Endodermal cell (in vitro differentiated cells): Measurements from ENCODE around the gene USP54. TPM values are rescaled to one million over a fixed set of nuclear protein-coding genes. Genes with fewer than 3 reads are reported as not detected.
A peak's percentile ranks its signal among the peaks of the same experiment; 100 is the strongest.

ENCODE experiments used
- DNase-seq: peaks from one replicate; pipeline ENCODE4 v3.0.0-alpha.2; 2017
- H3K27ac ChIP-seq: 2 replicates; pipeline ENCODE4 v1.5.1; 2013; ENCODE audit warnings: mild to moderate bottlenecking, low read depth, low read length, moderate library complexity
- H3K27me3 ChIP-seq: 2 replicates; pipeline ENCODE4 v1.6.1; 2013; ENCODE audit warnings: mild to moderate bottlenecking, low read length, moderate library complexity; ENCODE audit not compliant: insufficient read depth, control insufficient read depth, poor library complexity, severe bottlenecking
- H3K36me3 ChIP-seq: 2 replicates; pipeline ENCODE4 v1.7.0; 2013; ENCODE audit warnings: mild to moderate bottlenecking, low read length, moderate library complexity; ENCODE audit not compliant: control insufficient read depth, insufficient read depth
- H3K4me1 ChIP-seq: one replicate; pipeline ENCODE4 v1.7.0; 2013; ENCODE audit warnings: low read length; ENCODE audit not compliant: control insufficient read depth, insufficient read depth
- H3K4me3 ChIP-seq: 2 replicates; pipeline ENCODE4 v1.5.1; 2013; ENCODE audit warnings: mild to moderate bottlenecking, low read length, moderate library complexity
- H3K9ac ChIP-seq: 2 replicates; pipeline ENCODE4 v1.6.1; 2013; ENCODE audit warnings: mild to moderate bottlenecking, low read length, moderate library complexity; ENCODE audit not compliant: poor library complexity, severe bottlenecking; ENCODE audit errors: extremely low read depth
- H3K9me3 ChIP-seq: 2 replicates; pipeline ENCODE4 v1.6.1; 2013; ENCODE audit warnings: mild to moderate bottlenecking, low read length, moderate library complexity; ENCODE audit not compliant: control insufficient read depth
- H3K27ac Mint-ChIP-seq: 2 replicates; pipeline ENCODE4 v1.8.0; 2020; ENCODE audit warnings: mixed read lengths
- H3K27me3 Mint-ChIP-seq: 2 replicates; pipeline ENCODE4 v1.8.0; 2021; ENCODE audit warnings: mild to moderate bottlenecking, mixed read lengths; ENCODE audit not compliant: insufficient read depth
- H3K36me3 Mint-ChIP-seq: 2 replicates; pipeline ENCODE4 v1.8.0; 2020; ENCODE audit warnings: low read depth, mixed read lengths
- H3K4me1 Mint-ChIP-seq: 2 replicates; pipeline ENCODE4 v1.8.0; 2020; ENCODE audit warnings: mixed read lengths
- H3K4me3 Mint-ChIP-seq: 2 replicates; pipeline ENCODE4 v1.8.0; 2020; ENCODE audit warnings: mild to moderate bottlenecking, moderate library complexity, mixed read lengths
- H3K9me3 Mint-ChIP-seq: 2 replicates; pipeline ENCODE4 v1.8.0; 2020; ENCODE audit warnings: mild to moderate bottlenecking, mixed read lengths
- CTCF ChIP-seq: fragments of 200-600 bp; sonication (generic); conservative IDR thresholded peaks from 2 replicates; pipeline ENCODE4 v1.5.0; 2021; ENCODE audit warnings: antibody characterized with exemption, mild to moderate bottlenecking
- WGBS, 2 experiments: methylation state at CpG; one replicate each; pipeline versions ENCODE4 v1.1.5 to v1.1.7; 2013; ENCODE audit warnings: missing lambda C conversion rate in 2 of 2, mixed read lengths in 1 of 2; ENCODE audit not compliant: insufficient coverage in 1 of 2, insufficient read length in 1 of 2; 5-methylcytosine and 5-hydroxymethylcytosine counted together
- total RNA-seq, 2 donors: library from RNA; stranded (reverse); fragmentation: NEBNext Ultra II Directional in 1 of 2; extraction: Animal tissue kit (Norgen Biotek cat#: 25700) in 1 of 2; gene quantifications; 2 replicates in 1 of 2; 3 replicates in 1 of 2; pipeline ENCODE4 v1.2.1, GENCODE V29; 2021

USP54 gene
- total RNA-seq, 2 donors from 2014 or later = 89.5 to 110 TPM

DNA sequence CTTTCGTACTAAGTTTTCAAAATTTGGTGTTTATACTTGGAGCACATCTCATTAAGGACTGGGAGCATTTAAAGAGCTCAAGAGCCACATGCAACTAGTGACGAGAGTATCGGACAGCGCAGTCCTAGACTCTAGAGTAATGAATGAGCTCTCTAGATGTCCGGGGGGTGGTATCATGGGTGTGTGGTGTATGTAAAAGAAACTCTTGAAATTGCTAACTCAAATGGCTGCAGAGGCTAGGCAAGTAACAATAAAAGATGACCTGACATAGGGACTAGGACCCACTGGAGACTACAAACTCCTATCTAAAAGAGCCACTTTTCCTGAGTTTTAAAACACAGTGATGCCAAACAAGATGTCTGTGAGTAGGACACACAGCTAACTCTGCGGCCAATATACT, 36.2 kb upstream of the USP54 start:
- H3K9me3 ChIP-seq = no peaks in the 10 kb centered on the region
- DNase-seq = no peak
- Mint-ChIP-seq H3K36me3 (no peaks in the 10 kb centered on the region), H3K27ac (no peak overlapping the region), H3K4me1 (peaks cover 14% of the 10 kb centered on the region), H3K27me3 (no peaks in the 10 kb centered on the region), H3K4me3 (peak overlapping the region; percentile 89), H3K9me3 (no peaks in the 10 kb centered on the region)
- no peak overlapping the region for H3K9ac ChIP-seq
- H3K27ac ChIP-seq = no peak overlapping the region
- no peaks in the 10 kb centered on the region for H3K36me3 ChIP-seq
- peaks cover 6% of the 10 kb centered on the region for H3K4me1 ChIP-seq
- H3K4me3 ChIP-seq = peak overlapping the region; percentile 98
- WGBS, 2 experiments = 94 to 100% methylated on average over 5 to 6 of the region's 6 CpGs
- H3K27me3 ChIP-seq = no peaks in the 10 kb centered on the region
- no peak for TF ChIP-seq CTCF

GRCh38 chr10:73625884-73626752, 35.0 kb upstream of the USP54 start:
- Histone ChIP-seq H3K36me3 (no peaks in the 10 kb centered on the region), H3K4me3 (peak overlapping the region; percentile 98), H3K27me3 (no peaks in the 10 kb centered on the region), H3K9me3 (no peaks in the 10 kb centered on the region), H3K9ac (peak overlapping the region; percentile 96), H3K4me1 (peaks cover 6% of the 10 kb centered on the region), H3K27ac (peak overlapping the region; percentile 91)
- Mint-ChIP-seq H3K27ac (peak overlapping the region; percentile 100), H3K9me3 (no peaks in the 10 kb centered on the region), H3K36me3 (peaks cover 4% of the 10 kb centered on the region), H3K27me3 (no peaks in the 10 kb centered on the region), H3K4me1 (peaks cover 14% of the 10 kb centered on the region), H3K4me3 (peak overlapping the region; percentile 89)
- no peak for TF ChIP-seq CTCF
- DNase-seq = peak; percentile 96
- 5 to 10% methylated on average over 24 to 42 of the region's 42 CpGs for WGBS, 2 experiments

DNA sequence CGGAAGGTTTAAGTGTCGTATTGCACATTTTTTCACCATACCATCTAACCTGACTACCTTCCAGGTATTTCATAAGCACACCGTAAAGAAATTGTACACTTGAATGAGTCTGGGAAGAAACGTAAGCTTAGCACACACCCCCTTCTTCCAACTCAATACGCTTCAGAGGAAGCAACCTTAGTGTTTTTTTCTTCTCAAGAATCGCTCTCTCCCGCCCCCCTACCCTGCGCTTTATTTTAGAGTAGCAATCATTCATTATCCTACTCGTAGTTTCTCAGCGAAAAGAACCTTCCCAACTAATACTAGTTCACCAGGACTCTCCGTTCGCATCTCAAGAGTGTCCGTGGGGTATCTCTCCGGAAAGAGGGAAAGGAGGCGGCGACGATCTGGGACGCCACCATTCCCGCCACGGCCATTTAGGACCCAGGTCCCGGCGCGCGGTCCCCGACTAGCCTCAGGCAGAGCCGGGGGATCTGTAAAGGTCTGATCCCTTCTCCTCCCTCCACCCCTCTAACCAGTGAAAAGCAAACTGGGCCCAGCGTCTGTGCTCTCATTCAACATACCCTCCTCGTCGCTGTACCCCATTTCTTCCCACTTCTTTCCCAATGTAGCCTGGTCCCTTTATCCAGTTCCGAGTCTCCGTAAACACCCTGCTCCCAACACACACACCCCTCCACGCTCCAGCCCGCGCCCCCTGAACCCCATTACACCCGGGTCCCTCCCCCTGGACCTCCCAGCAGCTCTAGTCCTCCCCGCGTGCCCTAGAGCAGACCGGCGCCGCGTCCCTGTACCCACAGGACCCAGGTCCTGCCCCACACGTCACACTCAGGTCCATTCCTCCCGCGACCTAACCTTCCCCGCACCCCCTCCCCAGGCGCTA, 34.1 kb upstream of the USP54 start:
- H3K36me3 ChIP-seq = no peaks in the 10 kb centered on the region
- peak overlapping the region; percentile 98 for H3K4me3 ChIP-seq
- no peak for TF ChIP-seq CTCF
- no peaks in the 10 kb centered on the region for H3K9me3 ChIP-seq
- peak overlapping the region; percentile 100 for H3K27ac Mint-ChIP-seq
- H3K27me3 Mint-ChIP-seq = no peaks in the 10 kb centered on the region
- peaks cover 14% of the 10 kb centered on the region for H3K4me1 Mint-ChIP-seq
- WGBS, 2 experiments = 1% methylated on average over 24 to 46 of the region's 46 CpGs
- H3K36me3 Mint-ChIP-seq = peaks cover 5% of the 10 kb centered on the region
- peak overlapping the region; percentile 89 for H3K27ac ChIP-seq
- H3K9me3 Mint-ChIP-seq = no peaks in the 10 kb centered on the region
- peak overlapping the region; percentile 96 for H3K9ac ChIP-seq
- DNase-seq = peak; percentile 84
- no peaks in the 10 kb centered on the region for H3K27me3 ChIP-seq
- peak overlapping the region; percentile 89 for H3K4me3 Mint-ChIP-seq
- H3K4me1 ChIP-seq = peaks cover 6% of the 10 kb centered on the region
